ENCODE results near the gene DNAI7.
A peak's percentile ranks its signal among the peaks of the same experiment; 100 is the strongest.

DNAI7 gene

DNA sequence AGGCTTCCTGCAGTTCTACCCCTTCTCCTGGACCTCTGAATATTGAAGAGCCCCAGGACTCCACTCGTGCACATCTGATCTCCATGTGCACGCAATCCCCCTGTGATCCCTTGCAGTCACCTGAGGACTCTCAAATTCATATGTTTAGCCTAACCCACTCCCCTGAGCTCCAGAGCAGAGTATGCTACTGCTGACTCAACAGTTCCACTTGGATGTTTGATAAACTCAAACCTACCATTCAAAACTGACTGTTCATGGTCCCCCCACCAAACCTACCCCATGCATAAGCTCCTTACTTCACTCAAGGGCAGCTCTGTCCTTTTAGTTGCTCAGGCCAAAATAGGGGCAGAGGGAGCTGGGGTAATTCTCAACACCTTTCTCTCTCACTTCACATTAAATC, 96.0 kb downstream of the DNAI7 start:
- DNase-seq, result no peak

GRCh38 chr12:25089738-25090137, 105.2 kb downstream of the DNAI7 start:
- peak; percentile 3 for DNase-seq

DNA sequence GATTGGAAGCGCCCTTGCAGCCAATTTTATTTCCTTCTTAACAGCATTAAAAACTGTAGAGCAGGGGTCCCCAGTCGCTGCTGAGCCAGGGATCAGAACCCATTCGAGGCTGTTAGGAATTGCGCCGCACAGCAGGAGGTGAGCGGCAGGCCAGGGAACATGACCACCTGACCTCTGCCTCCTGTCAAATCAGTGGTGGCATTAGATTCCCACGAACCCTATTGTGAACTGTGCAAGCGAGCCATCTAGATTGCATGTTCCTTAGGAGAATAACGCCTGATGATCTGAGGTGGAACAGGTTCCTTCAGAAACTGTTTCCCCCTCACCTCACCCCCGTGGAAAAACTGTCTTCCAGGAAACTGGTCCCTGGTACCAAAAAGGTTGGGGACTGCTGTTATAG, 107.4 kb downstream of the DNAI7 start:
- no peak for DNase-seq

DNA sequence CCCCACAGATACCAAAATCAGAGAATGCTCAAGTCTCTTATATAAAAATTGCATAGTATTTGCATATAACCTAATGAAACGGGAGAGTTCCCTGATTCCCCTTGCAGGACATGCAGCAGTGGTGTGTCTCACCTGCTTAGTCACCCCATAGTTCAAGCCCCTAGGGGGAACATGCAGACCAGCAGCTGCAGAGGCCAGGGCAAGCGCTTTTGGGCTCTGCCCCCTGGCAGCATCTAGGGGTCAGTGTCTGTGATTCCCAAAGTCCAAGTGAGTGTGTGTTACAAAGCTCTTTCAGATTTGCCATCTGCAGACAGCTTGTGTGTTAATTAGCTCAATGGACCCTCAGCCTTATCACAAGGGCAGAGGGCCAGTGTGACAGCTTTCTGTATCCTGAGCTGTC, 110.1 kb downstream of the DNAI7 start:
- DNase-seq, result no peak

DNA sequence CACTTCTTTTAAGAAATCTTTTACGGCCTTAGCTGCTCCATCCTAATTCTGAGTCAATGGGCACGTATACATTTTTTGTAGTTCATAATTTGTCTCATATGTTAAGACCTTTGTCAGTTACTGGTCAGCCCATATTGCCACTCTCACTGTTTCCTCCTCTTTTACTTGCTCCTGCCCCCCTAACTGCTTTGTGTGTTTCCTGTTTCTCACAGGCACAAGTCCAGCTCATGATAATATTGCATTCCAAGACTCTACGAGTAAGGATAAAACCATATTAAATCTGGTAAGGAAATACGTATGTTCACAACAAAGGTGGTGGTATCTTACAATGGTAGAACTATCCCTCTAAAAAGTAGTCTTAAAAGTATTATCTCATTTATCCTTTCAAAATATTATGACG, 111.7 kb downstream of the DNAI7 start:
- DNase-seq, result no peak

DNA sequence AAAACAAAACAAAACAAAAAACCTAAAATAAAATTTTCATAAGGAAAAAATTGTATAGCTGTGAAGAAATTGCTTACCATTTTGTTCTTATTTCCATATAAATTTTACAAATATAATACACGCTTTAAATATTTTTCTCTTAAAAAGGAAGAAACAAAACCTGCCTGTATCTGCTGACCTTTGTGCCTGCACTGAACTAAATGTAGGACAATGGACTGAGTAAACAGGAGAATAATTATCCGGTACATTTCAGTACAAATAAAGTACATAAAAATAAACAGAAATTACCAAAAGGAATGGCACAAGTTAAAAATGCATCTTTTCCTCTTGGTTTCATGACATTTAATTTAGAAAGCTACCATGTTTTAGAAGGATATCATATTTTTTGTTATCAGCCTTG, 112.3 kb downstream of the DNAI7 start:
- no peak for DNase-seq

DNA sequence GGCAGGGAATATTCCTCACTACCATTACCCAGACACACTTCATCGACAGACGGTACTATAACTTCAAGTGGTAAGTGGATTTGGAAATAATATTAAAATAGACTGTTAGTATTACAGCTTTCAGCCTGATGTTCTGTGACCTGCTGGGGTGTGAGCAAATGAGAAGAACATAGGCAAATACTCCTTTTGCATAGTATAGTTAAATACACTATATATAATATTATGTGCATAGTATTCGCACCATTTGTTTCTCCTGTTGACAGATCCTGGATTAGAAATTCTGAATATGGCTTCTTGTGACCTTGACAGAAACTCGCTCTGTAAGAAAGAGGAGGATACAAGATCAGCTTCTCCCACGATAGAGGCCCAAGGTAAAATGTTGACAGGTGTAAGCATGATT, 115.6 kb downstream of the DNAI7 start:
- no peak for DNase-seq

DNA sequence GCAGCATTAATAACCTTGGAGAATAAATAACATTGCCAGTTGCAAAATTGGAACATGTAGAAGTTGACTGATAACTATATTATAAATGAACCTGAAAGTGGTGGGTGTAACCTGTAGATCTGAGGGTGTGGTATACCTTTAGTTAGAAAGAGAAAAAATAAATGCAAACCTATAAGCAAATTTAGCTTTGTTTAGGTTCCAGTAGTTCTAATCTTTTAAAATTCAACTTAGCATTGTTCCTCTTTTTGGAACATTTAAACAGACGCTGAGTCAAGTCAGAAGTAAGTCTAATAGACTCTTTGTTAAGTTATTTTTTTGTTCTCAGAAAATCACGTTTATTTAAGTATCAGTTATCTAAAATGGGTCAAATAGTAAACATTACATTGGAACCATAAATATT, 120.0 kb downstream of the DNAI7 start:
- DNase-seq, result no peak

DNA sequence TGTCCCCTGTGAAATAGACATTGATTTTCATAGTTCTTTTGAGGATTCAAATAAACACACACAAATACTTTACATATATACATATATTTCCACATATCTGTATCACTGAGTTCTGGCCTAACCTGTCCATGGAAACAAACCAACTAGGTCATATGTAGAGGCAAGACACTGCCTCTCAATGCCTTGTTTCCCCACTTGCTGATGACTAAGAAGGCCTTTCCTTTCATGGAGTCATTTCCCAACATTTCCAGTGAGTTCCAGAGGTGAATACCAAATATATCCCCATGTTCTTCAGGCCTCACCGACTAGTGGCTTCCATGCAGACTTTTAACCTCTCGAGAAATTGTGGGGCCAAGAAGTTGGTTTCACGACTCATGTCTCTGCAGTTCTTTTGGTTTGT, 120.8 kb downstream of the DNAI7 start:
- DNase-seq, result no peak

DNA sequence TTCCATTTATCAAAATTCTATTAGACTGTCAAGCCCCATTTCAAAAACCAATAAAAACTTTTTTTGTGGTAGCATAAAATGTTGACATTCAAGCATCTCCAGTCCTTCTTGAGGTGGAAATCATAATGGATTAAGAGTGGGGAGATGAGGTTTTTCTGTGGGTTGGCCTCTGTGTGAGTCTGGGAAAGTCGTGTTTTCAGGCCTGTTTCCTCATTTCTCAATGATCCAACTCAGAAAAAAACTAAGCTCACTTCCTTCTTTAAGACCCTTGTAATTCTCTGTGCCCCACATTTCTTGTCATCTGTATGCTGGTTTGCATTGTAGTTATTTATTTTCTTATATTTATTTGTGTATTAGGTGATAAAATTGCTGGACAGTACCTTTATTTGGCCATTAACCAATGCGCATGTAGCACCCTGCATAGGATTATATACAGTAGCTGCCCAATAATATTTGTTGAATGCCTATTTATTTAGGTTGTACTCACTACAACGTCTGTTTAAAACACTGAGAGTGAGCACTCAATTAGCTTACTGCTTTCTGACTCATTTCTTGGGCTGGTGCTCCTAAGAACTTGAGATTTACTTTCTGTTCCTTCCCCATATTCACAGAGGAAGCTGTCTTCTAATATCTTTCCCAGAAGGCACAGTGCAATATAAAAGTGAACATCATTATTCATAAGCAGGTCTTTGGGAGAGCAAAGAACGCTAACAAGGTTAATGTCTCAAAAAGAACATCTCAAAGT, 121.9 kb downstream of the DNAI7 start:
- no peak for DNase-seq

DNA sequence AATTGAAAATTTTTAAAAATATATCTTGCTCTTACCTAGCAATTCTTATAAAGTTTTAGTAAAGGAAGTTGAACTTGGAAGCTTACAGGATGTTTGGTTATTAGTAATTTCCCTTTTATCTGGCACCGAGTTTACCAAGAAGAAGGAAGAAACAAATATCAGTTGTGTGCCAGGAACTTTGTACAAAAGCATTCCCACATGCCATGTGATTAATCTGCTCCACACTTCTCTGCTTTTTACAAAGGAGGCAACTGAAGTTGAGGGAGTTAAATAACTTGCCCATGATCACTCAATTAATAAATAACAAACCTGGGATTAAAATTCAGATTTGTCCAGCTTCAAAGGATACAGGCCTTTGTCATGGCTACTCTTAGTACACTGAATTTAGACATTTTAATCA, 123.6 kb downstream of the DNAI7 start:
- DNase-seq, result no peak

- no peak for DNase-seq
Observed at GRCh38 chr12:25069224-25069623, 125.7 kb downstream of the DNAI7 start.

- DNase-seq, result no peak
Observed at GRCh38 chr12:25065035-25065434, 129.9 kb downstream of the DNAI7 start.

DNA sequence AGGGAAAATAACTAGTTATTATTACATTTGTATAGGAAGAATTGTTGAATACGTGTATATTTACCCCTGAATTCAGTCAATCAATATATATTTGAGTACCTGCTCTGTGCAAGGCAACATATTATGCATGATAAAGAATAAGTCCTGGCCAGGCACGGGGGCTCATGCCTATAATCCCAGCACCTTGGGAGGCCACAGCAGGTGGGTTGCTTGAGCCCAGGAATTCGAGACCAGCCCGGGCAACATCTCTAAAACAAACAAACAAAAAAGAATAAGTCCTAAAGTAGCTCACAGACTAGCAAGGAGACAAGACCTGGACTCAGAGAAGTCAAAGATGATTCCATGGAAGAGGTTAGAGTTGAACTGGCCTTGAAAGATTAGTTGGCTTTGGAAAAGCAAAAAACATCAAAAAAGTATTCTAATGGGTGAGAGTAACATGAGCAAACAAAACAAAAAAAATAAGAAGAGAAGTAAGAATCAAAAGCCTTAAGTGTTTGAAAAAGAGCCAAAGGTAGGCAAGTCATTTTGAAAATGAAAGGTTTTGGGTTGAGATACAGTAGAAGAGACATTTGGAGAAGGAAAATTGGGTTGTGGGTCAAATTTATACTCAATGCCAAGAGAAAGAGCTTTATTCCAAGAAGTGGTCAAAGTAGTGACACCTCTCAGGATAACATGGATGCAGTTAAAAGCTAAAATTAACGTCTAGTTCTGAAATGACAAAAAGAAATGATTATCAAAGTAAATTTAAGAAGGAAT, 130.9 kb downstream of the DNAI7 start:
- no peak for DNase-seq

DNA sequence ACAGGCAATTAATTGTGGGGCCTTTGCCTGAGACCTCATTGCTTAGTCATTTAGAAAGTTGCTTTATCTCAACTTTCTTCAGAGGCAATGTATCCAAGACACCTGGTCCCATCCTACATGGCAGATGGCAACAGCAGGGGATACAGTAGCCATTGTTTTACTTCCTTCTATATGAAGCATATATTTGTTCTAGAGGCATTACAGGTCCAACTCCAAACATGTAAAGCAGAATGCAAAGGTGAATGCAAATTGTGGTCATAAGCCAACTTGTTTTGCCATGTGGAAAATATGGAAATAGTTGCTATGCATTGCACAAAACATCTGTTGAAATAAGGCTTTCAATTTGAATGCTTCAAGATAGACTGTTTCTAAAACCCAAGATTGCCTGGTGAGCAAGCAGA, 136.3 kb downstream of the DNAI7 start:
- DNase-seq, result no peak

All from CD4-positive, alpha-beta T cell treated with Interleukin-6 for 4 hours (primary cell).